ENCODE data around the gene TMEM47. TPM values are rescaled to one million over a fixed set of nuclear protein-coding genes. Genes with fewer than 3 reads are reported as not detected.

Gene TMEM47
- total and polyA plus RNA-seq, 2 experiments from 2014 or later: 25.4 to 56.7 TPM

DNA sequence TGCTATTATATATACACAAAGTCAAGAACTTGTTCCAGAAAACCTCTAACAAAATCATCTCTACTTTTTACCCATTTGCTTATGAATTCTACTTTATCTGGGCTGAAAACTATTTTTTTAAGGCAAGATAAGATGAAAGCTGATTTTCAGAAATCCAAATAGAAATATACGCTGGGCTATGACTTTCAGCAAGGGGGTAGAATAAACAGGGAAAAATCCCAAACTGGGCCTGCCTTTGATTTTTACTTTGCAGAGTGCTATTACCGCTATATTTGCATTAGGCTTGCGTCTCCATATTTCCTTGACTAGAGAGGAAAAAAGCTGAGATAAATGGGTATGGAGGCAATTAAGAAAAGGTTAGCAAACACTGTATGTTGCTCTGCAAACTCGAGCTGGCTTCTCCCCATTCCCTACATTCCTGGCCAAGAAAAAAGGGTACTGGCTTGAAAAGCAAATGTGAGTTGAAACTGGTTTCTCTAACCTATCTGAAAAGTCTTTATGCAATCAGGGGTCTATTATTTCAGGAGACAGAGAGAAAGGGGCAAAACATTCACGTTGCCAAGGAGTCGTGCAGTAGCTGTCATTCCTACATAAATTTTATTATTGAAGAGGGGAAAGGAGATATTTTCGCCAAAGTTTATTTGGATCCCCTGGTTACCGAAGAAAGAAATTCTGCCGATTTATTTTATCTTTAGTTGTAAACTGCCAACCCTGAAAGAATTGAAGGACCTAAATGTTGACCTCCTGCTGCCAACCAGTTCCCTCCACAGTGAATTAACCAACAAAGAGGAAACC is 2.2 kb downstream of the TMEM47 start:
- H2AFZ ChIP-seq: no peak overlapping the region
- H4K20me1 ChIP-seq (replicated peaks; ENCODE audit: insufficient read depth): no peaks in the 10 kb centered on the region
- peaks cover 2% of the 10 kb centered on the region; the same call in 1 of the 3 replicates for H3K9me3 Mint-ChIP-seq
- peaks cover 38% of the 10 kb centered on the region for H3K4me1 ChIP-seq (ENCODE audit: insufficient read depth)
- peak overlapping the region; percentile 93 for H3K4me3 Mint-ChIP-seq
- peaks cover 39% of the 10 kb centered on the region for H3K4me1 Mint-ChIP-seq
- H3K9me2 ChIP-seq (ENCODE audit: insufficient read depth): no peaks in the 10 kb centered on the region
- H3K4me2 ChIP-seq: peak overlapping the region; percentile 79
- no peaks in the 10 kb centered on the region for H3K36me3 ChIP-seq (ENCODE audit: insufficient read depth)
- peak overlapping the region; percentile 77 for H3K27ac Mint-ChIP-seq
- peaks cover 13% of the 10 kb centered on the region for H3K36me3 Mint-ChIP-seq (ENCODE audit: low read depth)
- peaks cover 10% of the 10 kb centered on the region; the same call in 1 of the 2 replicates for H3K27me3 ChIP-seq (ENCODE audit: insufficient read depth)
- TF ChIP-seq, protein P1, sequence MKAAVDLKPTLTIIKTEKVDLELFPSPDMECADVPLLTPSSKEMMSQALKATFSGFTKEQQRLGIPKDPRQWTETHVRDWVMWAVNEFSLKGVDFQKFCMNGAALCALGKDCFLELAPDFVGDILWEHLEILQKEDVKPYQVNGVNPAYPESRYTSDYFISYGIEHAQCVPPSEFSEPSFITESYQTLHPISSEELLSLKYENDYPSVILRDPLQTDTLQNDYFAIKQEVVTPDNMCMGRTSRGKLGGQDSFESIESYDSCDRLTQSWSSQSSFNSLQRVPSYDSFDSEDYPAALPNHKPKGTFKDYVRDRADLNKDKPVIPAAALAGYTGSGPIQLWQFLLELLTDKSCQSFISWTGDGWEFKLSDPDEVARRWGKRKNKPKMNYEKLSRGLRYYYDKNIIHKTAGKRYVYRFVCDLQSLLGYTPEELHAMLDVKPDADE (IDR thresholded peaks at IDR 0.05): no peak
- TF ChIP-seq ZNF114 (CRISPR knock-in tag; IDR thresholded peaks at IDR 0.05) (no peak), EZH2phosphoT487 (IDR thresholded peaks at IDR 0.05; ENCODE audit: unreplicated experiment) (no peak), ZNF331 (CRISPR knock-in tag; IDR thresholded peaks at IDR 0.05; ENCODE audit: low read depth) (no peak), CREB1 (CRISPR knock-in tag; IDR thresholded peaks at IDR 0.05; ENCODE audit: low read depth) (no peak), POLR2AphosphoS5 (IDR thresholded peaks at IDR 0.05; ENCODE audit: low read depth) (no peak), STAT1 (IDR thresholded peaks at IDR 0.05; ENCODE audit: unreplicated experiment) (no peak), JUNB (IDR thresholded peaks at IDR 0.05; ENCODE audit: unreplicated experiment) (no peak), EZH2 (IDR thresholded peaks at IDR 0.05; ENCODE audit: low read depth, unreplicated experiment) (no peak), NANOG (IDR thresholded peaks at IDR 0.05; ENCODE audit: borderline replicate concordance) (no peak)
- TF ChIP-seq, protein P2, sequence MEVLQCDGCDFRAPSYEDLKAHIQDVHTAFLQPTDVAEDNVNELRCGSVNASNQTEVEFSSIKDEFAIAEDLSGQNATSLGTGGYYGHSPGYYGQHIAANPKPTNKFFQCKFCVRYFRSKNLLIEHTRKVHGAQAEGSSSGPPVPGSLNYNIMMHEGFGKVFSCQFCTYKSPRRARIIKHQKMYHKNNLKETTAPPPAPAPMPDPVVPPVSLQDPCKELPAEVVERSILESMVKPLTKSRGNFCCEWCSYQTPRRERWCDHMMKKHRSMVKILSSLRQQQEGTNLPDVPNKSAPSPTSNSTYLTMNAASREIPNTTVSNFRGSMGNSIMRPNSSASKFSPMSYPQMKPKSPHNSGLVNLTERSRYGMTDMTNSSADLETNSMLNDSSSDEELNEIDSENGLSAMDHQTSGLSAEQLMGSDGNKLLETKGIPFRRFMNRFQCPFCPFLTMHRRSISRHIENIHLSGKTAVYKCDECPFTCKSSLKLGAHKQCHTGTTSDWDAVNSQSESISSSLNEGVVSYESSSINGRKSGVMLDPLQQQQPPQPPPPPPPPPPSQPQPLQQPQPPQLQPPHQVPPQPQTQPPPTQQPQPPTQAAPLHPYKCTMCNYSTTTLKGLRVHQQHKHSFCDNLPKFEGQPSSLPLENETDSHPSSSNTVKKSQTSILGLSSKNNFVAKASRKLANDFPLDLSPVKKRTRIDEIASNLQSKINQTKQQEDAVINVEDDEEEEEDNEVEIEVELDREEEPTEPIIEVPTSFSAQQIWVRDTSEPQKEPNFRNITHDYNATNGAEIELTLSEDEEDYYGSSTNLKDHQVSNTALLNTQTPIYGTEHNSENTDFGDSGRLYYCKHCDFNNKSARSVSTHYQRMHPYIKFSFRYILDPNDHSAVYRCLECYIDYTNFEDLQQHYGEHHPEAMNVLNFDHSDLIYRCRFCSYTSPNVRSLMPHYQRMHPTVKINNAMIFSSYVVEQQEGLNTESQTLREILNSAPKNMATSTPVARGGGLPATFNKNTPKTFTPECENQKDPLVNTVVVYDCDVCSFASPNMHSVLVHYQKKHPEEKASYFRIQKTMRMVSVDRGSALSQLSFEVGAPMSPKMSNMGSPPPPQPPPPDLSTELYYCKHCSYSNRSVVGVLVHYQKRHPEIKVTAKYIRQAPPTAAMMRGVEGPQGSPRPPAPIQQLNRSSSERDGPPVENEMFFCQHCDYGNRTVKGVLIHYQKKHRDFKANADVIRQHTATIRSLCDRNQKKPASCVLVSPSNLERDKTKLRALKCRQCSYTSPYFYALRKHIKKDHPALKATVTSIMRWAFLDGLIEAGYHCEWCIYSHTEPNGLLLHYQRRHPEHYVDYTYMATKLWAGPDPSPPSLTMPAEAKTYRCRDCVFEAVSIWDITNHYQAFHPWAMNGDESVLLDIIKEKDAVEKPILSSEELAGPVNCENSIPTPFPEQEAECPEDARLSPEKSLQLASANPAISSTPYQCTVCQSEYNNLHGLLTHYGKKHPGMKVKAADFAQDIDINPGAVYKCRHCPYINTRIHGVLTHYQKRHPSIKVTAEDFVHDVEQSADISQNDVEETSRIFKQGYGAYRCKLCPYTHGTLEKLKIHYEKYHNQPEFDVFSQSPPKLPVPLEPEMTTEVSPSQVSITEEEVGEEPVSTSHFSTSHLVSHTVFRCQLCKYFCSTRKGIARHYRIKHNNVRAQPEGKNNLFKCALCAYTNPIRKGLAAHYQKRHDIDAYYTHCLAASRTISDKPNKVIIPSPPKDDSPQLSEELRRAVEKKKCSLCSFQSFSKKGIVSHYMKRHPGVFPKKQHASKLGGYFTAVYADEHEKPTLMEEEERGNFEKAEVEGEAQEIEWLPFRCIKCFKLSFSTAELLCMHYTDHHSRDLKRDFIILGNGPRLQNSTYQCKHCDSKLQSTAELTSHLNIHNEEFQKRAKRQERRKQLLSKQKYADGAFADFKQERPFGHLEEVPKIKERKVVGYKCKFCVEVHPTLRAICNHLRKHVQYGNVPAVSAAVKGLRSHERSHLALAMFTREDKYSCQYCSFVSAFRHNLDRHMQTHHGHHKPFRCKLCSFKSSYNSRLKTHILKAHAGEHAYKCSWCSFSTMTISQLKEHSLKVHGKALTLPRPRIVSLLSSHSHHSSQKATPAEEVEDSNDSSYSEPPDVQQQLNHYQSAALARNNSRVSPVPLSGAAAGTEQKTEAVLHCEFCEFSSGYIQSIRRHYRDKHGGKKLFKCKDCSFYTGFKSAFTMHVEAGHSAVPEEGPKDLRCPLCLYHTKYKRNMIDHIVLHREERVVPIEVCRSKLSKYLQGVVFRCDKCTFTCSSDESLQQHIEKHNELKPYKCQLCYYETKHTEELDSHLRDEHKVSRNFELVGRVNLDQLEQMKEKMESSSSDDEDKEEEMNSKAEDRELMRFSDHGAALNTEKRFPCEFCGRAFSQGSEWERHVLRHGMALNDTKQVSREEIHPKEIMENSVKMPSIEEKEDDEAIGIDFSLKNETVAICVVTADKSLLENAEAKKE (CRISPR knock-in tag; IDR thresholded peaks at IDR 0.05): no peak
- TF ChIP-seq, protein P3, sequence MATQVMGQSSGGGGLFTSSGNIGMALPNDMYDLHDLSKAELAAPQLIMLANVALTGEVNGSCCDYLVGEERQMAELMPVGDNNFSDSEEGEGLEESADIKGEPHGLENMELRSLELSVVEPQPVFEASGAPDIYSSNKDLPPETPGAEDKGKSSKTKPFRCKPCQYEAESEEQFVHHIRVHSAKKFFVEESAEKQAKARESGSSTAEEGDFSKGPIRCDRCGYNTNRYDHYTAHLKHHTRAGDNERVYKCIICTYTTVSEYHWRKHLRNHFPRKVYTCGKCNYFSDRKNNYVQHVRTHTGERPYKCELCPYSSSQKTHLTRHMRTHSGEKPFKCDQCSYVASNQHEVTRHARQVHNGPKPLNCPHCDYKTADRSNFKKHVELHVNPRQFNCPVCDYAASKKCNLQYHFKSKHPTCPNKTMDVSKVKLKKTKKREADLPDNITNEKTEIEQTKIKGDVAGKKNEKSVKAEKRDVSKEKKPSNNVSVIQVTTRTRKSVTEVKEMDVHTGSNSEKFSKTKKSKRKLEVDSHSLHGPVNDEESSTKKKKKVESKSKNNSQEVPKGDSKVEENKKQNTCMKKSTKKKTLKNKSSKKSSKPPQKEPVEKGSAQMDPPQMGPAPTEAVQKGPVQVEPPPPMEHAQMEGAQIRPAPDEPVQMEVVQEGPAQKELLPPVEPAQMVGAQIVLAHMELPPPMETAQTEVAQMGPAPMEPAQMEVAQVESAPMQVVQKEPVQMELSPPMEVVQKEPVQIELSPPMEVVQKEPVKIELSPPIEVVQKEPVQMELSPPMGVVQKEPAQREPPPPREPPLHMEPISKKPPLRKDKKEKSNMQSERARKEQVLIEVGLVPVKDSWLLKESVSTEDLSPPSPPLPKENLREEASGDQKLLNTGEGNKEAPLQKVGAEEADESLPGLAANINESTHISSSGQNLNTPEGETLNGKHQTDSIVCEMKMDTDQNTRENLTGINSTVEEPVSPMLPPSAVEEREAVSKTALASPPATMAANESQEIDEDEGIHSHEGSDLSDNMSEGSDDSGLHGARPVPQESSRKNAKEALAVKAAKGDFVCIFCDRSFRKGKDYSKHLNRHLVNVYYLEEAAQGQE (IDR thresholded peaks at IDR 0.05; ENCODE audit: unreplicated experiment): no peak
- TF ChIP-seq, protein P4, sequence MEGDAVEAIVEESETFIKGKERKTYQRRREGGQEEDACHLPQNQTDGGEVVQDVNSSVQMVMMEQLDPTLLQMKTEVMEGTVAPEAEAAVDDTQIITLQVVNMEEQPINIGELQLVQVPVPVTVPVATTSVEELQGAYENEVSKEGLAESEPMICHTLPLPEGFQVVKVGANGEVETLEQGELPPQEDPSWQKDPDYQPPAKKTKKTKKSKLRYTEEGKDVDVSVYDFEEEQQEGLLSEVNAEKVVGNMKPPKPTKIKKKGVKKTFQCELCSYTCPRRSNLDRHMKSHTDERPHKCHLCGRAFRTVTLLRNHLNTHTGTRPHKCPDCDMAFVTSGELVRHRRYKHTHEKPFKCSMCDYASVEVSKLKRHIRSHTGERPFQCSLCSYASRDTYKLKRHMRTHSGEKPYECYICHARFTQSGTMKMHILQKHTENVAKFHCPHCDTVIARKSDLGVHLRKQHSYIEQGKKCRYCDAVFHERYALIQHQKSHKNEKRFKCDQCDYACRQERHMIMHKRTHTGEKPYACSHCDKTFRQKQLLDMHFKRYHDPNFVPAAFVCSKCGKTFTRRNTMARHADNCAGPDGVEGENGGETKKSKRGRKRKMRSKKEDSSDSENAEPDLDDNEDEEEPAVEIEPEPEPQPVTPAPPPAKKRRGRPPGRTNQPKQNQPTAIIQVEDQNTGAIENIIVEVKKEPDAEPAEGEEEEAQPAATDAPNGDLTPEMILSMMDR (conservative IDR thresholded peaks at IDR 0.05; ENCODE audit: low read depth in 2 of 2): no peak
- ATAC-seq: no peak; the same call in 2 of the 3 replicates
- peak; percentile 49 for DNase-seq (ENCODE audit: low spot score)
- no peaks in the 10 kb centered on the region for H3F3A ChIP-seq (replicated peaks; ENCODE audit: low read depth)
- H3K27me3 Mint-ChIP-seq (ENCODE audit: insufficient read depth, low read depth, poor library complexity): peaks cover 9% of the 10 kb centered on the region
- H3K27ac ChIP-seq (ENCODE audit: low read depth): peak overlapping the region; percentile 75
- H3K79me2 ChIP-seq (replicated peaks; ENCODE audit: insufficient read depth): peaks cover 62% of the 10 kb centered on the region
- peak overlapping the region; percentile 78 for H3K4me3 ChIP-seq

Measured in GM23338 (cell line).